NK-92 treated with Interleukin-12 subunit alpha and Interleukin-12 subunit beta, amount 100 ng/mL, for 24 hours (cell line): Measurements from ENCODE around the gene AKAP13.

Experiments
- DNase-seq: peaks from one replicate; lab custom pipeline; 2025; lab: John Stamatoyannopoulos, UW

The AKAP13 gene

GRCh38 chr15:85737061-85737460 lies 356.7 kb downstream of the AKAP13 start:
- no peak for DNase-seq

- DNase-seq: no peak
These were observed 360.6 kb downstream of the AKAP13 start for GRCh38 chr15:85741021-85741421.

GRCh38 chr15:85741662-85742061 lies 361.3 kb downstream of the AKAP13 start:
- no peak for DNase-seq

GRCh38 chr15:85742186-85742821 lies 361.9 kb downstream of the AKAP13 start:
- DNase-seq: no peak

- DNase-seq: no peak
These were observed 363.1 kb downstream of the AKAP13 start for GRCh38 chr15:85743392-85744055.

GRCh38 chr15:85744579-85744978 lies 364.2 kb downstream of the AKAP13 start:
- DNase-seq: no peak

GRCh38 chr15:85745023-85745422 lies 364.6 kb downstream of the AKAP13 start:
- DNase-seq: no peak

GRCh38 chr15:85745525-85746150 lies 365.2 kb downstream of the AKAP13 start:
- DNase-seq: no peak

GRCh38 chr15:85746641-85747040 lies 366.2 kb downstream of the AKAP13 start:
- no peak for DNase-seq

- no peak for DNase-seq
These were observed 367.8 kb downstream of the AKAP13 start for GRCh38 chr15:85748176-85748575.

- no peak for DNase-seq
These were observed 368.3 kb downstream of the AKAP13 start for GRCh38 chr15:85748729-85749128.

- DNase-seq: no peak
These were observed 369.1 kb downstream of the AKAP13 start for GRCh38 chr15:85749261-85750151.

GRCh38 chr15:85750319-85751290 lies 370.2 kb downstream of the AKAP13 start:
- no peak for DNase-seq

GRCh38 chr15:85751291-85752123 lies 371.1 kb downstream of the AKAP13 start:
- no peak for DNase-seq

- no peak for DNase-seq
These were observed 371.7 kb downstream of the AKAP13 start for GRCh38 chr15:85752124-85752475.

GRCh38 chr15:85752491-85752961 lies 372.1 kb downstream of the AKAP13 start:
- no peak for DNase-seq

- no peak for DNase-seq
These were observed 372.9 kb downstream of the AKAP13 start for GRCh38 chr15:85753261-85753660.

GRCh38 chr15:85753791-85754452 lies 373.5 kb downstream of the AKAP13 start:
- DNase-seq: no peak

GRCh38 chr15:85754989-85755388 lies 374.6 kb downstream of the AKAP13 start:
- no peak for DNase-seq

- DNase-seq: no peak
These were observed 375.1 kb downstream of the AKAP13 start for GRCh38 chr15:85755471-85755870.
